Fibroblast of lung (primary cell): ENCODE data around the gene GOPC.

Experiments used
- CTCF ChIP-seq, 2 donors: IDR thresholded peaks in 1 of 2; conservative IDR thresholded peaks in 1 of 2; 1 replicate in 1 of 2; 2 replicates in 1 of 2; pipeline ENCODE4 v1.5.1; 2011 to 2012; ENCODE audit warnings: low read length in 2 of 2, control low read depth in 1 of 2, inconsistent platforms in 1 of 2, low read depth in 1 of 2, mild to moderate bottlenecking in 1 of 2
- EZH2 ChIP-seq: IDR thresholded peaks from 2 replicates; pipeline ENCODE4 v1.5.1; 2012; ENCODE audit warnings: low read length, control low read depth, mild to moderate bottlenecking; ENCODE audit errors: missing control alignments

- TF ChIP-seq CTCF (conservative IDR thresholded peaks at IDR 0.05 in 1 of 2, IDR thresholded peaks at IDR 0.05 in 1 of 2; ENCODE audit: low read depth in 1 of 2, low read length in 2 of 2) (no peak), EZH2 (no peak)
Observed at GRCh38 chr6:117574198-117574597, 28.1 kb downstream of the GOPC start.
